HCT116 (cell line): ENCODE results near the gene HLA-B.

ENCODE experiments used
- JUND ChIP-seq: IDR thresholded peaks from 2 replicates; pipeline ENCODE4 v1.6.1; 2012
- MAX ChIP-seq: IDR thresholded peaks from 2 replicates; pipeline ENCODE4 v1.6.1; 2012
- POLR2A ChIP-seq: IDR thresholded peaks from 2 replicates; pipeline ENCODE4 v1.7.0; 2011; ENCODE audit warnings: borderline replicate concordance; ENCODE audit not compliant: insufficient read depth, insufficient read length; ENCODE audit errors: extremely low read depth
- ZNF274 ChIP-seq: fragments of 200-500 bp; sonication (Bioruptor generic); IDR thresholded peaks from 2 replicates; pipeline ENCODE4 v1.6.1; 2014; ENCODE audit warnings: mild to moderate bottlenecking, low read depth, low read length, inconsistent platforms
- TF ChIP-seq, protein P1 (sequence below), 3 experiments: fragments of 200-600 bp in 1 of 3; sonication (generic) in 1 of 3; IDR thresholded peaks in 2 of 3; conservative IDR thresholded peaks in 1 of 3; 2 replicates each; pipeline ENCODE4 v1.5.1; 2012 to 2017; ENCODE audit warnings: low read depth in 2 of 3, low read length in 2 of 3, antibody characterized with exemption in 1 of 3, borderline replicate concordance in 1 of 3, control low read depth in 1 of 3, mild to moderate bottlenecking in 1 of 3, mixed read lengths in 1 of 3, mixed run types in 1 of 3, moderate library complexity in 1 of 3; ENCODE audit not compliant: insufficient read depth in 1 of 3

- TF ChIP-seq MAX (no peak), POLR2A (no peak), JUND (no peak), ZNF274 (no peak)
- TF ChIP-seq, protein P1, sequence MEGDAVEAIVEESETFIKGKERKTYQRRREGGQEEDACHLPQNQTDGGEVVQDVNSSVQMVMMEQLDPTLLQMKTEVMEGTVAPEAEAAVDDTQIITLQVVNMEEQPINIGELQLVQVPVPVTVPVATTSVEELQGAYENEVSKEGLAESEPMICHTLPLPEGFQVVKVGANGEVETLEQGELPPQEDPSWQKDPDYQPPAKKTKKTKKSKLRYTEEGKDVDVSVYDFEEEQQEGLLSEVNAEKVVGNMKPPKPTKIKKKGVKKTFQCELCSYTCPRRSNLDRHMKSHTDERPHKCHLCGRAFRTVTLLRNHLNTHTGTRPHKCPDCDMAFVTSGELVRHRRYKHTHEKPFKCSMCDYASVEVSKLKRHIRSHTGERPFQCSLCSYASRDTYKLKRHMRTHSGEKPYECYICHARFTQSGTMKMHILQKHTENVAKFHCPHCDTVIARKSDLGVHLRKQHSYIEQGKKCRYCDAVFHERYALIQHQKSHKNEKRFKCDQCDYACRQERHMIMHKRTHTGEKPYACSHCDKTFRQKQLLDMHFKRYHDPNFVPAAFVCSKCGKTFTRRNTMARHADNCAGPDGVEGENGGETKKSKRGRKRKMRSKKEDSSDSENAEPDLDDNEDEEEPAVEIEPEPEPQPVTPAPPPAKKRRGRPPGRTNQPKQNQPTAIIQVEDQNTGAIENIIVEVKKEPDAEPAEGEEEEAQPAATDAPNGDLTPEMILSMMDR (IDR thresholded peaks at IDR 0.05 in 2 of 3, conservative IDR thresholded peaks at IDR 0.05 in 1 of 3; ENCODE audit: borderline replicate concordance in 1 of 3, insufficient read depth in 1 of 3, low read depth in 2 of 3, low read length in 2 of 3), result no peak
These were observed 30.0 kb upstream of the HLA-B start for GRCh38 chr6:31386977-31387376.
